Stimulated activated CD4-positive, alpha-beta T cell treated with anti-CD3 and anti-CD28 coated beads, Interleukin-15, amount 100 ng/mL, for 1 hour (primary cell): Measurements from ENCODE around the gene TTC38.
"Not testable (repeated sequence)": the region's sequence is repeated elsewhere in the genome, so short reads cannot be mapped to it uniquely, and the experiment has no call there.

ENCODE experiments used
- DNase-seq, 2 donors: peaks; one replicate each; pipeline ENCODE4 v3.0.0-alpha.2; 2020; ENCODE audit warnings: low read depth in 1 of 2, low spot score in 1 of 2

TTC38 gene

GRCh38 chr22:46245511-46245910 is 22.3 kb upstream of the TTC38 start:
- DNase-seq, result no peak

- DNase-seq, result no peak
Observed at GRCh38 chr22:46246178-46246577, 21.6 kb upstream of the TTC38 start.

- no peak for DNase-seq
Observed at GRCh38 chr22:46247443-46247975, 20.3 kb upstream of the TTC38 start.

- peak; percentile 88 for DNase-seq
Observed at GRCh38 chr22:46250035-46250782, 17.6 kb upstream of the TTC38 start, which contains the start of gene CDPF1. TSS of gene CDPF1 (minus strand) at chr22:46250293. CDS start at chr22:46248284, 2,009 bp downstream.

DNA sequence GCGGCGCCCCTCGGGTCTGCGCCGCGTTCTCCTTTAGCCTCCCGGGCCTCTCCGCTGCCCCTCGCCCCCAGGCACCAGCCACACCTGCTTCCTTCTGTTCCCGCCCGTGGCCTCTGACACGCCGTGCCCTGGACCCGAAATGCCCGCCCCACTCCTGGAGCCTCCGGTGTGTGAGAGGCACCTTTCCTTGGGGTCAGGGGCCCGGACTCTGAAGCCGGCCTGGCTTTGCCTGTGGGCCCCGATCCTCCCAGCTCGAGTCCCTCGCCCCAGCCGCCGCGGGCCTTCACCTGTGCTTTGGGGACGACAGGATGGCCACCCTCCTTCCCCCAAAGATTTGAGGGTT is 17.1 kb upstream of the TTC38 start:
- no peak for DNase-seq

GRCh38 chr22:46251266-46251665 is 16.5 kb upstream of the TTC38 start:
- DNase-seq, result no peak

DNA sequence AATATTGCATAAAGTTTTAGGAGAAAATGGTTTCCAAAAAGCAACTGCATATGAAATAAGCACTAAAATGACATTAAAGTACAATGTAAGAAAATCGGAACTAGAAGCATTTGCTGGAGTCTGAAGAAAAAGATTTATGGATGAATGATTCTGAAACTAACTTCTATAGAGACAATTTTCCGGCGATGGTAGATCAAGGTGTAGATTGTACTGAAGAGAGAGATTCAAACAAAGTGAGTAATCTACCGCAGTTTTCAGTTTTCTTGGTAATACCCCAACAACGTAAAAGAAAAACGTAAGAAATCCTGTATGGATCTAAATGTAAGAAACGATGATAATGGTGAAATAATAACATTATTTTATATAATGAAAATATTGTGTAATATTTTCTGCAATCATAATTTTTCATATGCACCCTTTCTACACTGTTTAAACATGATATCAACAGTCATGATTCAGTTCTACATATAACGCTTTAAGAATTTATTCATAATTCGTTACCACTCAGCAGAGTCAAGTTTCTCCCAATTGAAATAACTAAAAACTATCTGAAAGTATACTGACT is 15.9 kb upstream of the TTC38 start:
- DNase-seq, result no peak

DNA sequence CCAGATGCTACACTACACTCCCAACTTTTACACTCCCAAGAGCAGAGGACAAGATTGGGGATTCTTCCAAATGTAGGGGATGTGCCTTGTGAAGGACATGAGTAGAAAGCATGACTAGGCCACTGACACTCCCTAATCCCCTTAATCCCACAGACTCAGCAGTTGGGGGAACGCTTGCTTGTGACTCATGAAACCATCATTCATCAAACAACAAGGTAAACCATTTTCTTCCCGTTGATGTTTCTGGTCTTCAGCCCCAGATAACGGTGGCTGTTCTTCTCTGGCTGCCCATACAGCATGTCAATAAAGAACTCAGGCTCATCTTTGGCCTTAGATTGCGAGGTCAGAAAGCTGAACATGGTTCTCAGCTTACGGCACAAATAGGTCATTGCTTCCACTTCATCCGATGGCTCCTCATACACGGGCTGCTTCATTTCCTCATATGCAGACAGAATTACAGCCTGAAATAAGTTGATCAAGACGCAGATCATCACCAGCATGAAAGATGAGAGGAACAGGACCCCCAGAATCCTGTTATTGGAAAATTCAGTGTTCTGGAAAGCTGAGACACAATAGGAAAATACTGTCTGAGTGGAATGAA is 11.3 kb upstream of the TTC38 start:
- DNase-seq, result no peak

DNA sequence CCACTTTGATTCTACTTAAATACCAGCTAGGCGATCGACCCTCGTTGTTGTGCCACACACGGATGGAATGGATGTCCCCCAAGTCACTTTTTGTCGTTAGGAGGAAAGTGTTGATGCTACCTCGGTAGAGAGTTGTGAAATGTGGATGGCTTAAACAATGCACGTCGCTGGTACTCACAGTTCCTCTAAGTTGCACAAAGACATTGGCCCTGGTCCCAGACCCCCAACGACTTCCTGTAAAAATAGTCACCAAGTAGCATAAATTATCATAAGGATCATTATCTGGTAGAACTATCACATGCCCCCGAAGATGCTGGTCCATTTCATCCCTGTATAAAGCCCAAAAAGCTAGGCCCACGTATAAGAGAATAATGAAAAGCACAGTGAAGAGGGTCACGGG is 8.4 kb upstream of the TTC38 start:
- DNase-seq, result no peak

- no peak for DNase-seq
Observed at GRCh38 chr22:46260038-46260437, 7.8 kb upstream of the TTC38 start.

DNA sequence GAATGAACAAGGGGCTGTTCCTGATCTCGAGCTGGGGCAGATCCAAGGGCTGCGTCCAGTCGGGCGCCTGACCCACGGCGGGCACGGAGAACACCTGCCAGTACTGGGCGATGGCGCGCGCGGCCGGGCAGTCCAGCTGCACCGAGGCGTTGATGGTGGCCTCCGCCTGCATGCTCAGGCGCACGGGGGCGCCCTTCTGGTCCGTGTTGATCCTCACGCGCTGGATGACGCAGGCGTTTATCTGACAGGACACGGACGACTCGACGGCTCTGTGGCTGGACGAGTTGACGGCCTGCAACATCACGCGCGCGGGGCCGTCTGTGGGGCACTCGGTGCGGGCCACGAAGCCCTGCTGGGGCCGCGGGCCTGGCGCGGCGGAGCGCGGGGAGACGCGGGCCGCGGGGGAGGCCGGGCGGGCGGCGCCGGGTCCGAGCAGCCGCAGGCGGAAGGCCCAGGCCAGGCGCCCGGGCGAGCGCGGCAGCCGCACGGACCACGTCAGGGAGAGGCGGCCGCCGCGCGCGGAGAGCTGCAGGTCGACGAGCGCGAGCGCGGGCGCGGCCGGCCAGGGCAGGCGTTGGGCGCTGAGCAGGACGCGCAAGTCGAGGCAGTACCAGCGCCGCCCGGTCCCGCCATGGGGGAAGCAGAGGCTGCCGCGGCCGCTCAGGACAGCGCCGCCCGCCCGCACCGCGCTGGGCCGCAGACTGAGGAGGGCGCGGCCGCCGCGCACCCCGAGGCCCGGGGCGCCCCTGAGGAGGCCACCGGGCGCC is 5.2 kb upstream of the TTC38 start:
- no peak for DNase-seq

GRCh38 chr22:46263216-46263590 is 4.6 kb upstream of the TTC38 start, which contains the start of gene PKDREJ:
TSS of gene PKDREJ (minus strand) at chr22:46263343. CDS start at chr22:46263322, 21 bp downstream.
- DNase-seq, result no peak

DNA sequence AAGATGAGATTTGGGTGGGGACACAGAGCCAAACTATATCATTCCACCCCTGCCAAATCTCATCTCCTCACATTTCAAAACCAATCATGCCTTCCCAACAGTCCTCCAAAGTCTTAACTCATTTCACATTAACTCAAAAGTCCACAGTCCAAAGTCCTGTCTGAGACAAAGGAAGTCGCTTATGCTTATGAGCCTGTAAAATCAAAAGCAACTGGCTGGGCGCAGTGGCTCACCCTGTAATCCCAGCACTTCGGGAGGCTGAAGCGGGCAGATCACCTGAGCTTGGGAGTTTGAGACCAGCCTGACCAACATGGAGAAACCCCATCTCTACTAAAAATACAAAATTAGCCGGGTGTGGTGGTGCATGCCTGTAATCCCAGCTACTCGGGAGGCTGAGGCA is 3.3 kb upstream of the TTC38 start:
- not testable (repeated sequence) for DNase-seq

- DNase-seq, result not testable (repeated sequence)
Observed at GRCh38 chr22:46265627-46266026, 2.2 kb upstream of the TTC38 start.

GRCh38 chr22:46269564-46269963 is 1.8 kb downstream of the TTC38 start:
- DNase-seq, result no peak

DNA sequence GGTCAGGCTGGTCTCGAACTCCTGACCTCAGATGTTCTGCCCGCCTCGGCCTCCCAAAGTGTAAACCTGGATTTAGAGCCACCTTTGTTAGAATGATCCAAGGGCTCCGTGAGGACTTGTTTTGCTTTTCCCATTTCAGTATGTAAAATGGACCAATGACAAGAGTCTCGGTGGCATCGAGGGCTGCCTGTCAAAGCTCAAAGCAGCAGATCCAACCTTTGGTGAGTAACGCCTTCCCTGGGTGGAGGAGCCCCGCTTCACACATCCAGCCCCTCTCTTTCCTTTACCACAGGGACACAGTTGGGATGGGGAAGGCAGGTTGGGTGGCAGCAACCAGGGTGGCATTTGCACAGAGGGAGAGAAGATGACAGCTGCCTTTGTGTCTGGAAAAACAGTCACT is 4.4 kb downstream of the TTC38 start:
- no peak for DNase-seq

DNA sequence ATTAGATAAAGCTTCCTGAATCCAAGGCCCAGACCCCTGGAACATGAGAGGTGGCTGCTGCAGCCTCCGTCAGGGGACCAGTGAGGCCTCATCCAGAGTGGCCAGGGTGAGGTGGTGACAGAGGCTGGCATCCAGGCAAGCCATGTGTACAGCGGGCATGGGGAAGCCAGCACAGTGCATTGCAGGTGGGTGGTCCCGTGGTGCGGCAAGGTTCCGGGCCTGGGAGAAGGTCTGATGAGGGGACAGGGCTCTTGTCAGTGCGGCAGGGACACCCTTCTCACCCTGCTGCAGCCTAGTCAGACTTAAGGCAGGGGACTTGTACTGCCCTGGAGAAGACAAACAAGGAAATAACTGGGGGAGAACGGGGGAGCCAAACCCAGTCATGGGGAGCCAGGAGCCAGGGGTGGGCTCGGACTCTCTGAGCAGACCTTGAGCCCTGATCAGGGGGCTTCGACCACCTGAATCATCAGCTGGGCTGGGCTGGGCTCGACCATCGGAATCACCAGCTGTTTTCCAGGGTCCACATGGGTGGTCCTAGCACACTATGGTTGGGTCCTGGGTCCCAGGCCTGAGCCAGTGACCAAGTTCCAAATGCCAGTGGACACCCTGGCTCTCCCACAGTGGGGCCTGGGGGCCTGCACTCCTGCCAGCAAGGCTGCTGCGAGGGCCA is 5.1 kb downstream of the TTC38 start:
- no peak for DNase-seq

DNA sequence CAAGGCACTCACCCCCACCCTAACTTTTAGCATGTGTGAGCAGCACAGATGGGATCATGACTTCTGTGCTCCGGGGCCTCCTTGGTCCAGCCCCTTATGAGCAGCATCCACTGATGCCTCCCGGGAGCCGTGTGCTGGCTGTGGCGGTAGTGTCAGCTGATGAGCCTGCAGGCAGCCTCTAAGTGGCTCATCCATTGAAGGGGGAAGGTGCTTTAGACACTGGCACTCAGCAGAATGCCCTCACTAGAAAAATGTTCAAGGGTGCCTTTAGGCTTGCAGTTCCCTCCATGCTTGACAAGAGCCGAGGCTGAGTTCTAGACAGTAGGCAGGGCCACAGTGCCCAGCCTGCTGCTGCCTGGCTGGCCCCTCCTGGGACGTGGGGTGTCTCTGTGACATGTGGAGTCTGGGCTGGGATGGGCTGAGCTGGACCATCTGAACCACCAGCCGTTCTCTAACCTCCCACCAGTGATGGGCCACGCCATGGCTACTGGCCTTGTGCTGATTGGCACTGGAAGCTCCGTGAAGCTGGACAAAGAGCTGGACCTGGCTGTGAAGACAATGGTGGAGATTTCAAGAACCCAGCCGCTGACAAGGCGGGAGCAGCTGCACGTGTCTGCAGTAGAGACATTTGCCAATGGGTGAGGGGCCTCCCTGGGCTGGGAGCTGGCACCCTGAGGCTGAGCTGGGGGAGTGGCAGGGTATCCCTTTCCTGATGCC is 5.8 kb downstream of the TTC38 start:
- DNase-seq, result no peak

DNA sequence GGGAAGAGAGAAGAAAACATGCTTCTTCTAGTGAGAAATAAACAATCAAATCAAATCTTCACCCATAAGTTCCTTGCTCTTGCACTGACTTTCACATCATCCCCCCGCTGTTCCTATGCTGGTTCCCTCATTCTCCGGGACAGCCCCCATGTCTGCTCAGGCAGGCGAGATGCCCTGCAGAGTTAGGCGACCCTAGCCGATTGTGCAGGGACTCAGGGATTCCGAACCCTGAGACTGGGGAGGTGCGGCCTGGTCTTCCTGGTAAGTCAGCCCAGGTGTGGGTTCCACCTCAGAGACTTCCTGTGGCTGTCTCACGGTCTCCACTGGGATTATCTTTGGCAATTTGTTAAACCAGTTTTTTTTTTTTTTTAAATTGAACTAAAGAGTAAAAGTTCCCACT is 6.6 kb downstream of the TTC38 start:
- no peak for DNase-seq

- no peak for DNase-seq
Observed at GRCh38 chr22:46275455-46276122, 7.8 kb downstream of the TTC38 start.
